CD8-positive, alpha-beta memory T cell (primary cell): ENCODE measurements around the gene UROC1. TPM values are rescaled to one million over a fixed set of nuclear protein-coding genes. Genes with fewer than 3 reads are reported as not detected.
A peak's percentile ranks its signal among the peaks of the same experiment; 100 is the strongest.

ENCODE experiments used
- CTCF ChIA-PET: fragments of 350-600 bp; sonication (Branson Sonifier 250); formaldehyde crosslinking; loops from one replicate; lab custom pipeline; 2021; ENCODE audit warnings: antibody characterized with exemption; lab: Charles Lee
- POLR2A ChIA-PET: fragments of 350-600 bp; sonication (Branson Sonifier 250); formaldehyde crosslinking; loops from one replicate; lab custom pipeline; 2021; ENCODE audit warnings: antibody characterized with exemption; lab: Charles Lee
- DNase-seq, 5 donors: peaks; one replicate each; pipeline versions ENCODE4 v3.0.0 to v3.0.0-alpha.2; 2020 to 2022; ENCODE audit warnings: mixed read lengths in 1 of 5
- H3K27ac ChIP-seq: one replicate; pipeline ENCODE4 v1.7.0; 2013; ENCODE audit warnings: low read depth, mild to moderate bottlenecking, low read length, moderate library complexity
- H3K27me3 ChIP-seq: 2 replicates; pipeline ENCODE4 v1.7.0; 2013; ENCODE audit warnings: low read length, mild to moderate bottlenecking; ENCODE audit not compliant: insufficient read depth, poor library complexity, severe bottlenecking
- H3K36me3 ChIP-seq: 2 replicates; pipeline ENCODE4 v1.7.0; 2013; ENCODE audit warnings: mild to moderate bottlenecking, low read length, moderate library complexity; ENCODE audit not compliant: insufficient read depth
- H3K4me1 ChIP-seq: 2 replicates; pipeline ENCODE4 v1.7.0; 2013; ENCODE audit warnings: mild to moderate bottlenecking, low read length, moderate library complexity; ENCODE audit not compliant: insufficient read depth
- H3K4me3 ChIP-seq: 2 replicates; pipeline ENCODE4 v1.7.0; 2013; ENCODE audit warnings: mild to moderate bottlenecking, low read length
- H3K9me3 ChIP-seq: 2 replicates; pipeline ENCODE4 v1.7.0; 2013; ENCODE audit warnings: mild to moderate bottlenecking, low read length
- H3K27ac Mint-ChIP-seq, 8 donors: one replicate each; pipeline ENCODE4 v1.8.0; 2020 to 2021; ENCODE audit warnings: mixed read lengths in 8 of 8, mild to moderate bottlenecking in 6 of 8, inconsistent platforms in 3 of 8, moderate library complexity in 3 of 8
- H3K27me3 Mint-ChIP-seq, 2 donors: one replicate each; pipeline ENCODE4 v1.8.0; 2020 to 2021; ENCODE audit warnings: mixed read lengths in 2 of 2, mild to moderate bottlenecking in 1 of 2, moderate library complexity in 1 of 2
- H3K36me3 Mint-ChIP-seq, 3 donors: one replicate each; pipeline ENCODE4 v1.8.0; 2020 to 2021; ENCODE audit warnings: mixed read lengths in 3 of 3, inconsistent platforms in 1 of 3, mild to moderate bottlenecking in 1 of 3
- H3K4me1 Mint-ChIP-seq, 3 donors: one replicate each; pipeline ENCODE4 v1.8.0; 2020 to 2021; ENCODE audit warnings: mixed read lengths in 3 of 3, inconsistent platforms in 1 of 3, mild to moderate bottlenecking in 1 of 3
- H3K4me3 Mint-ChIP-seq, 7 donors: one replicate each; pipeline ENCODE4 v1.8.0; 2020 to 2021; ENCODE audit warnings: mixed read lengths in 7 of 7, mild to moderate bottlenecking in 6 of 7, moderate library complexity in 4 of 7, inconsistent platforms in 2 of 7
- H3K9me3 Mint-ChIP-seq, 5 donors: one replicate each; pipeline ENCODE4 v1.8.0; 2020 to 2022; ENCODE audit warnings: mixed read lengths in 5 of 5, mild to moderate bottlenecking in 3 of 5, moderate library complexity in 2 of 5, inconsistent platforms in 1 of 5
- polyA plus RNA-seq: library from polyadenylated mRNA; unstranded; fragments of 300-500 nt; fragmentation: Illumina TruSeq; gene quantifications from one replicate; pipeline ENCODE4 v1.2.3, GENCODE V29; 2021
- total RNA-seq, 2 experiments: library from RNA; stranded (reverse); gene quantifications; one replicate each; pipeline ENCODE4 v1.2.3, GENCODE V29; 2021

The UROC1 gene
- total and polyA plus RNA-seq, 3 experiments from 2014 or later = not detected

DNA sequence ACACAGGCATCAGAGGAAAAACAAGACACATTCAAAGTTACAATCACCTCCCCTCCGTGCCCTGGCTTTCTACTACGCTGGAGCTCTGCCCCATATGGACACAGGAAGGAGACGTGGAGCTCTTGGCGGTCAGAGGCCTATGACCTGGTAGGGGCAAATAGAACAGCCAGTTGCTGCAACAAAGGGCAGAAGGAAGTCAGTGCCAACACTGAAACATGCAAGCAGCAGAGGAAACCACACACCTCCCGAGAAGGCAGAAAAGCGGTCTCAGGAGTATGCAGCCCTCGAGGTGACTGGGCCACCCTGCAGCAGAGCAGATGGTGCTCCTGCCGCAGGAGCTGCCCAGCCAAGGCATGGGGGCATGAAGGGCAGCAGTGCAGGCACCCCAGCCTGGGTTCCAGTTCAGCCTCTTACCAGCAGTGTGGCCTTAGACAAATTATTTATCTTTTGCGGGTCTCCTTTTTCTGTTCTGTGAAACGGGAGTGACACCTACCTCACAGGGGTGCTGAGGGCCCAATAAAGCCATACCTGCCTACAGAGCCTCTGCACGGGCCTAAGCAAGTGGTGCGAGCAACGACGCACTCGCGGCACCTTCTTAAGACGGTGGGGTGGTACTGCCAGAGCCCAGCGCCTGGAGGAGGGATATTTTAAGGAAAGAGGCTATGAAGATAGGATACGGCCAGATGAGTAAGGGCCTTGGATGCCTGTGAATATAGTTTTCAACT, 50.5 kb downstream of the UROC1 start:
- Histone ChIP-seq H3K27me3 (no peaks in the 10 kb centered on the region), H3K27ac (no peak overlapping the region), H3K4me1 (peaks cover 9% of the 10 kb centered on the region), H3K36me3 (peaks cover 74% of the 10 kb centered on the region), H3K4me3 (no peak overlapping the region), H3K9me3 (no peaks in the 10 kb centered on the region)
- Mint-ChIP-seq H3K27ac (peak overlapping the region in 3 of 8 donors; percentile 9 to 73 (median 46)), H3K27me3 (peaks cover 0 to 1% of the 10 kb centered on the region in 2 donors), H3K9me3 (no peaks in the 10 kb centered on the region), H3K36me3 (peaks cover 9 to 97% (median 21%) of the 10 kb centered on the region in 3 donors), H3K4me3 (no peak overlapping the region), H3K4me1 (peaks cover 40 to 58% (median 42%) of the 10 kb centered on the region in 3 donors)
- CTCF ChIA-PET = no interaction called here
- no peak for DNase-seq
- POLR2A ChIA-PET = no interaction called here

DNA sequence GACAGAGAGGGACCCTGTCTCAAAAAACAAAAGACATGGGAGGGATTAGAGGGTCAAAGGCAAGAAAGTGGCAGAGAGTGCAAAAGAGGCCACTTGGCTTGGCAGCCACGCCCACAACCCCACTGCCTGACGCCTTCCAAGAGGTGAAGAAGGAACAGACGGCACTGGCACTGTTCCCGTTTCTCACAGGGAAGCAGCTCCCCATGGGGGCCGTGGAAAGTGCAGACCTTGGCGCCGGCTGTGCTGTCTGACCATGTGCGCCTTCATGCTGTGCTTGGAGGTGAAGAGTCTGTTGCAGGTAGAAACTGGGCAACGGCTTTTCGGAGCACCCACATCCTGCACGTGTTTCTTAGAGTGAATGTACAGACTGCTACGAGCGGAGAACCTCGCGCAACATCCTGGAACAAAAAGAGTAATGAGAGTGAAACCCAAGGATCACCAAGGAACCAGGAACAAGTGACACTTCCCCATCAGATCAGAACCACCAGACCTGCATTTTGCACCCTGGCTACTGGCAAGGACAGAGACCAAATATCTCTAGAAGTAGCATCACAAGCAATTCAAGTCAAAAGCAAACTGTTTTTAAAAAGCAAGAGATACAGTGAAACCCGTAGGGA, 51.5 kb downstream of the UROC1 start:
- Mint-ChIP-seq H3K27ac (peak overlapping the region in 3 of 8 donors; percentile 9 to 73 (median 50)), H3K9me3 (no peaks in the 10 kb centered on the region), H3K4me1 (peaks cover 34 to 51% (median 39%) of the 10 kb centered on the region in 3 donors), H3K27me3 (peaks cover 0 to 1% of the 10 kb centered on the region in 2 donors), H3K36me3 (peaks cover 9 to 98% (median 22%) of the 10 kb centered on the region in 3 donors), H3K4me3 (no peak overlapping the region)
- DNase-seq = no peak
- Histone ChIP-seq H3K36me3 (peaks cover 79% of the 10 kb centered on the region), H3K9me3 (no peaks in the 10 kb centered on the region), H3K27ac (no peak overlapping the region), H3K4me3 (no peak overlapping the region), H3K27me3 (no peaks in the 10 kb centered on the region), H3K4me1 (no peaks in the 10 kb centered on the region)
- CTCF ChIA-PET = no interaction called here
- POLR2A ChIA-PET = no interaction called here

DNA sequence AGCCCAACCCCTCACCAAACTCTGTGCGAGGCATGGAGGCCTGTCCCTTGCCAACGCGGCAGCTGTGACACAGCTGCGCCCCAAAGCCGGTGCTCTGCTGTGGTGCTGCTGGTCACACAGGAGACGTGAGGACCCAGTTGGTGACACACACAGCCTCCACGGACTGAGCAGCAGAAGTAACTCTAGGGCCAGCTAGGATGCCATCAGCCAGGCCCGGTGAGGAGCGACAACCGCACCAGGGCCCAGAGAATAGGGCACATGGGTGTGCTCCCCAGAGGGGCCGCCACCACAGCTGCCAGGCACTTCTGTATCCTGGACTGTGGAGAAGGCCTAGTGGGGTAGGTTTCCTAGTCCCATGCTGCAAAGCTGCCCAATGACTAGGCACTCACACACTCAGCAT, 52.6 kb downstream of the UROC1 start:
- Histone ChIP-seq H3K4me3 (no peak overlapping the region), H3K4me1 (no peaks in the 10 kb centered on the region), H3K36me3 (peaks cover 76% of the 10 kb centered on the region), H3K27me3 (no peaks in the 10 kb centered on the region), H3K9me3 (no peaks in the 10 kb centered on the region), H3K27ac (no peak overlapping the region)
- H3K27ac Mint-ChIP-seq = no peak overlapping the region
- POLR2A ChIA-PET = no interaction called here
- H3K4me1 Mint-ChIP-seq = peaks cover 30 to 49% (median 34%) of the 10 kb centered on the region in 3 donors
- H3K4me3 Mint-ChIP-seq = no peak overlapping the region
- no peaks in the 10 kb centered on the region for H3K9me3 Mint-ChIP-seq
- CTCF ChIA-PET = no interaction called here
- peaks cover 9 to 96% (median 22%) of the 10 kb centered on the region in 3 donors for H3K36me3 Mint-ChIP-seq
- no peak for DNase-seq
- peaks cover 0 to 1% of the 10 kb centered on the region in 2 donors for H3K27me3 Mint-ChIP-seq

DNA sequence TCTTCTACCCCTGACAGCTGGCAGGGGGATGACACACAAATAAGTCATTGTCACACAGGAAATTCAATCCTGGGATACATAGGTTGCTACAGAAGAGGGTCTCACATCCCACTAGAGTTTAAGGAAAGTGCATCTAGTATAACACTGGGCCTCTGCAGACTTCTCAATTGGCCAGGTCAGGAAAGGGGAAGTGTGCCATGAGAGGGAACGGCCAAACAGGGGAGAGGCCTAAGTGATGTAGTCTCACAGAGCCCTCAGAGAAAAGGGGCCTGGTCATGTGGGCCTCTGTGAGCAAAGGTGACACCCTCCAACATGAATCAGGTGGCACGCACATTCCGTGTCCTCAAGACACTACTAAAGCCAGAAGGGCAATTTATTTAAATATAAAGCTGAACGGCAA, 53.1 kb downstream of the UROC1 start:
- Histone ChIP-seq H3K4me3 (no peak overlapping the region), H3K4me1 (no peaks in the 10 kb centered on the region), H3K36me3 (peaks cover 75% of the 10 kb centered on the region), H3K27ac (no peak overlapping the region), H3K9me3 (no peaks in the 10 kb centered on the region), H3K27me3 (no peaks in the 10 kb centered on the region)
- no peaks in the 10 kb centered on the region for H3K9me3 Mint-ChIP-seq
- no peak overlapping the region for H3K27ac Mint-ChIP-seq
- POLR2A ChIA-PET = no interaction called here
- H3K36me3 Mint-ChIP-seq = peaks cover 6 to 96% (median 16%) of the 10 kb centered on the region in 3 donors
- H3K4me3 Mint-ChIP-seq = no peak overlapping the region
- H3K27me3 Mint-ChIP-seq = no peaks in the 10 kb centered on the region
- CTCF ChIA-PET = no interaction called here
- peaks cover 26 to 49% (median 30%) of the 10 kb centered on the region in 3 donors for H3K4me1 Mint-ChIP-seq
- no peak for DNase-seq

DNA sequence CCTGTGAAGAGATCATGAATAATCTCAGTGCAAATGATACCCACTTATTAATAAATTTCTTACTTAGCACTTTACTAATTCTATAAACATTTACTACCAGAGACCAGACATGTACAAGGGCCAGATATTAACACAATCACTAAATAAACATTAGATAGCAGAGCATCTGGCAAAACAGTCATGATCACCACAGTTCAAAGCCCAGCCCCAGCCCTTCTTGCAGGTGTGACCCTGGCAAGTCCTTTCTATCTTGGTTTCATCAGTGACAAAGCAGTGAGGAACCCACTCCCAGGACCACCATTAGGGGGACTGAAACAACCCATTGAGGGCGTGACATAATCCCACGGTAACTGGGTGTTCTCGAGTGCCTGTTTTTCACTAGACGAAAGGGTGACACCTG, 53.5 kb downstream of the UROC1 start:
- Mint-ChIP-seq H3K36me3 (peaks cover 2 to 96% (median 12%) of the 10 kb centered on the region in 3 donors), H3K9me3 (no peaks in the 10 kb centered on the region), H3K4me1 (peaks cover 23 to 47% (median 26%) of the 10 kb centered on the region in 3 donors), H3K27me3 (no peaks in the 10 kb centered on the region), H3K27ac (no peak overlapping the region), H3K4me3 (no peak overlapping the region)
- H3K4me3 ChIP-seq = no peak overlapping the region
- DNase-seq = no peak
- CTCF ChIA-PET = no interaction called here
- POLR2A ChIA-PET = no interaction called here
- H3K36me3 ChIP-seq = peaks cover 75% of the 10 kb centered on the region
- no peak overlapping the region for H3K27ac ChIP-seq
- no peaks in the 10 kb centered on the region for H3K27me3 ChIP-seq
- H3K9me3 ChIP-seq = no peaks in the 10 kb centered on the region
- H3K4me1 ChIP-seq = no peaks in the 10 kb centered on the region

DNA sequence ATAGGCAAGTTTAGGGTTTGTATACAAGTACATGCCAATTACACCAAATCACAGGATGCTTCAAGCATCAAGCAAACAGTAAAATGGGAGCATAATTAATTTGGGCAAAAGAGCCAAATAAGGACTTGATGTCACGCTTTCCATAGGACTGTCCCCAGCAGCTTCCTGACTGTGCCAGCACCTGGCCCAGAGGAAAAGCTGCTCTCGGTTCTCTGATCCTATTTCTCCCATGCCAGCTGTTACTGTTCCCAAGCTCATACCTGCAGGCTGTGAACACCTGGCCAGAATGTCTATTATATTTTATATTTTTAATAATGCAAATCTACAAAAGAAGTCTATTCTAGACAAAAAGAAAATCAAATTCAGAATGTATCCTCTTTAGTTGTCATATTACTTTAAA, 54.1 kb downstream of the UROC1 start:
- Histone ChIP-seq H3K27ac (no peak overlapping the region), H3K9me3 (no peaks in the 10 kb centered on the region), H3K4me3 (no peak overlapping the region), H3K36me3 (peaks cover 75% of the 10 kb centered on the region), H3K4me1 (no peaks in the 10 kb centered on the region), H3K27me3 (no peaks in the 10 kb centered on the region)
- Mint-ChIP-seq H3K9me3 (no peaks in the 10 kb centered on the region), H3K4me1 (peaks cover 23 to 48% (median 24%) of the 10 kb centered on the region in 3 donors), H3K27ac (no peak overlapping the region), H3K27me3 (no peaks in the 10 kb centered on the region), H3K4me3 (no peak overlapping the region), H3K36me3 (peaks cover 0 to 96% (median 13%) of the 10 kb centered on the region in 3 donors)
- CTCF ChIA-PET = no interaction called here
- POLR2A ChIA-PET = no interaction called here
- no peak for DNase-seq

DNA sequence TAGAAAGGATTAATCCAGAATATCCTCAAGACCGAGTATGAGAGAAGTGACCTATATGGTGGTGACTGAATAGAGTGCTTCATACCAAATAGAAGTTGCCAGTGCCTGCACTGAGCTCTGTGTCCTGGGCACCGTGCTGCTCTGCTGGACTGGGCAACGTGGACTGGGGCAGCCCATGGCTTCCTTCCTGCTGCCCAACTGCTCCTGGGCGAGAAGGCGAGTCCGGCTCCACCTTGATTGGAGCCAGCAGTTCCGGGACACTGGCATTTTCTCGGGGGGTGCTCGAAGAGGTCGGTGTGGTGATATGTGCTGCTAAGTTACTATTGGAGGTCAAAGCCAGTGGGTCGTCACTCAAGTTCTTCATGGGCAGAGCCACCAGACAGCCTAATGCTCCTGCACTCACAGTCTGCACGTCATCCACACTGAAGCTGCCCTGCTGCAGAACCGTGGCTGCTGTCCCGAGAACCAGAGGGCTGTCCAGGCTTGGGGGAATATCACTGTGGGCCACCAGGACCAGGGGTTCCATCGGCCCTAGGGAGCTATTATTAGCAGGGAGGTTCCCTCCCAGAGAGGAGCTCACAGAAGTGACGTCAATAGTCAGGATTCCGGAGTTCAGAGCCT, 56.0 kb downstream of the UROC1 start:
- H3K9me3 ChIP-seq = no peaks in the 10 kb centered on the region
- DNase-seq = no peak
- POLR2A ChIA-PET = no interaction called here

DNA sequence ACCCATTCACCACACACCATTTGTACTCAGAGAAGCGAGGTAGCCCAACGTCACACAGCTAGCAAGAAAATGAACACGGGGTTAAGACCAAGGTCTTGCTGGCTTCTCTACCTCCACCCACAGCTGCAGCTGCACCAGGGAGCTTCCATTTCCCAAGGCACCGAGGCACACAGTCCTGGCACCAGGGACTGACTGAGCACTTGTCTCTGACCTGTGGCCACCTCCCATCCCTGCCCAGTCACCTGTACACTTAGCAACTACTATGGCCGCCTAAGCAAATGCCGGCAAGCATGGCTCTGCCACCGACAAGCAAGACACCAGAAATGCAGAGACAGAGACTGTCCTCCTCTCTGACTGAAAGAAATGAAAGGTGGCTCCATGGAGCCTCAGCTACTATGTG, 57.2 kb downstream of the UROC1 start:
- peaks cover 20 to 44% (median 20%) of the 10 kb centered on the region in 3 donors for H3K4me1 Mint-ChIP-seq
- no peak overlapping the region for H3K4me3 Mint-ChIP-seq
- H3K36me3 ChIP-seq = peaks cover 55% of the 10 kb centered on the region
- ChIA-PET CTCF (no interaction called here), POLR2A (no interaction called here)
- H3K27ac Mint-ChIP-seq = peak overlapping the region in 1 of 8 donors; percentile 56
- H3K9me3 ChIP-seq = no peaks in the 10 kb centered on the region
- no peak for DNase-seq
- no peaks in the 10 kb centered on the region for H3K4me1 ChIP-seq
- peaks cover under 1 to 91% (median 14%) of the 10 kb centered on the region in 3 donors for H3K36me3 Mint-ChIP-seq
- H3K9me3 Mint-ChIP-seq = no peaks in the 10 kb centered on the region
- H3K27me3 ChIP-seq = no peaks in the 10 kb centered on the region
- no peaks in the 10 kb centered on the region for H3K27me3 Mint-ChIP-seq
- no peak overlapping the region for H3K4me3 ChIP-seq
- no peak overlapping the region for H3K27ac ChIP-seq

More for the DNA sequence above, 56.0 kb downstream of the UROC1 start:
- H3K4me3 ChIP-seq = no peak overlapping the region
- no peaks in the 10 kb centered on the region for H3K27me3 ChIP-seq
- Mint-ChIP-seq H3K36me3 (peaks cover 0 to 93% (median 14%) of the 10 kb centered on the region in 3 donors), H3K27ac (no peak overlapping the region), H3K4me1 (peaks cover 18 to 49% (median 20%) of the 10 kb centered on the region in 3 donors), H3K27me3 (no peaks in the 10 kb centered on the region), H3K9me3 (no peaks in the 10 kb centered on the region), H3K4me3 (peak overlapping the region in 1 of 7 donors; percentile 18)
- H3K27ac ChIP-seq = no peak overlapping the region
- H3K36me3 ChIP-seq = peaks cover 67% of the 10 kb centered on the region
- H3K4me1 ChIP-seq = no peaks in the 10 kb centered on the region
- CTCF ChIA-PET = interaction anchor here (0.5 to 0.7 kb wide), 2 partner anchors 10 to 1114 kb away, joined by 3 read pairs; no protein-coding TSS in a partner anchor
